ENCODE results near the gene CYP4V2.

Gene CYP4V2

GRCh38 chr4:186248643-186249042, 57.3 kb downstream of the CYP4V2 start:
- Histone ChIP-seq H3K9me3 (ENCODE audit: low read length) (no peaks in the 10 kb centered on the region), H3K4me2 (ENCODE audit: low read length) (no peak overlapping the region), H3K36me3 (ENCODE audit: insufficient read depth, low read length) (no peaks in the 10 kb centered on the region), H3K27me3 (ENCODE audit: insufficient read depth, low read length) (no peaks in the 10 kb centered on the region), H4K20me1 (ENCODE audit: insufficient read depth, low read length) (no peaks in the 10 kb centered on the region), H3K79me2 (ENCODE audit: insufficient read depth, low read length) (no peaks in the 10 kb centered on the region), H2AFZ (ENCODE audit: low read length) (no peak overlapping the region), H3K4me3 (ENCODE audit: low read depth, low read length, poor library complexity, severe bottlenecking) (no peak overlapping the region), H3K9me2 (ENCODE audit: low read depth, low read length) (no peaks in the 10 kb centered on the region; the same call in 1 of the 2 replicates), H3K27ac (ENCODE audit: low read depth, low read length, poor library complexity, severe bottlenecking) (no peak overlapping the region), H3F3A (ENCODE audit: insufficient read depth, low read length) (no peaks in the 10 kb centered on the region), H3K4me1 (ENCODE audit: insufficient read depth, low read length, severe bottlenecking) (no peaks in the 10 kb centered on the region), H3K9ac (ENCODE audit: low read length) (no peak overlapping the region)
- TF ChIP-seq EZH2 (IDR thresholded peaks at IDR 0.05; ENCODE audit: borderline replicate concordance, low read length), result no peak
- TF ChIP-seq CTCF (IDR thresholded peaks at IDR 0.05; ENCODE audit: low read length), result no peak

- TF ChIP-seq CTCF (IDR thresholded peaks at IDR 0.05; ENCODE audit: low read length), result no peak
- H3K27me3 ChIP-seq (ENCODE audit: insufficient read depth, low read length), result no peaks in the 10 kb centered on the region
- no peaks in the 10 kb centered on the region; the same call in 1 of the 2 replicates for H3K9me2 ChIP-seq (ENCODE audit: low read depth, low read length)
- H3K79me2 ChIP-seq (ENCODE audit: insufficient read depth, low read length), result no peaks in the 10 kb centered on the region
- H3K4me3 ChIP-seq (ENCODE audit: low read depth, low read length, poor library complexity, severe bottlenecking), result no peak overlapping the region
- H3F3A ChIP-seq (ENCODE audit: insufficient read depth, low read length), result no peaks in the 10 kb centered on the region
- no peaks in the 10 kb centered on the region for H3K9me3 ChIP-seq (ENCODE audit: low read length)
- H3K36me3 ChIP-seq (ENCODE audit: insufficient read depth, low read length), result no peaks in the 10 kb centered on the region
- no peak overlapping the region for H3K9ac ChIP-seq (ENCODE audit: low read length)
- H2AFZ ChIP-seq (ENCODE audit: low read length), result no peak overlapping the region
- H3K4me1 ChIP-seq (ENCODE audit: insufficient read depth, low read length, severe bottlenecking), result no peaks in the 10 kb centered on the region
- H4K20me1 ChIP-seq (ENCODE audit: insufficient read depth, low read length), result no peaks in the 10 kb centered on the region
- H3K27ac ChIP-seq (ENCODE audit: low read depth, low read length, poor library complexity, severe bottlenecking), result no peak overlapping the region
- no peak overlapping the region for H3K4me2 ChIP-seq (ENCODE audit: low read length)
Measured at GRCh38 chr4:186249785-186250754, 58.7 kb downstream of the CYP4V2 start.

DNA sequence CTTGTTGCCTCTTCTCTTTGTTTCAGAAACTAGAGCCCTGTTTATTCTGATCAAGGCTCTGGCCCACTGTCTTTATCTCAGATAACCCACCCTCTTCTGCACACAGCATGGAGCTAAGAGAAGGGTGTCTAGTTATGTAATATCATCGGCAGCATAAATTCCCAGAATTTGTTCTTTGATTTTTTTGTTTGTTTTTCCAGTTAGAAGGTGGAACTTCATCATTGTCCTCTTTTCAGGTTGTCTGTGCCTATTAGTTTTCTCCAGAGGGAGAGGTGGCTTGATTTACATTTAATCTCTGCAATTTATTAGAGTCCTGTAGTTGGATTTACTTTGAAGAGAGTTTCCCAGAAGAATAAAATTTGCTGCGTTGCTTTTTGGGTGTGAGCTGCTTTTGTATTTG, 59.4 kb downstream of the CYP4V2 start:
- H3K4me2 ChIP-seq (ENCODE audit: low read length), result no peak overlapping the region
- no peaks in the 10 kb centered on the region for H3K4me1 ChIP-seq (ENCODE audit: insufficient read depth, low read length, severe bottlenecking)
- no peaks in the 10 kb centered on the region for H3K36me3 ChIP-seq (ENCODE audit: insufficient read depth, low read length)
- no peaks in the 10 kb centered on the region for H3K27me3 ChIP-seq (ENCODE audit: insufficient read depth, low read length)
- no peak overlapping the region for H3K9ac ChIP-seq (ENCODE audit: low read length)
- no peaks in the 10 kb centered on the region for H3F3A ChIP-seq (ENCODE audit: insufficient read depth, low read length)
- TF ChIP-seq EZH2 (IDR thresholded peaks at IDR 0.05; ENCODE audit: borderline replicate concordance, low read length) (no peak), CTCF (IDR thresholded peaks at IDR 0.05; ENCODE audit: low read length) (no peak)
- H3K79me2 ChIP-seq (ENCODE audit: insufficient read depth, low read length), result no peaks in the 10 kb centered on the region
- H3K9me2 ChIP-seq (ENCODE audit: low read depth, low read length), result no peaks in the 10 kb centered on the region; the same call in 1 of the 2 replicates
- H4K20me1 ChIP-seq (ENCODE audit: insufficient read depth, low read length), result no peaks in the 10 kb centered on the region
- no peak overlapping the region for H3K27ac ChIP-seq (ENCODE audit: low read depth, low read length, poor library complexity, severe bottlenecking)
- no peaks in the 10 kb centered on the region for H3K9me3 ChIP-seq (ENCODE audit: low read length)
- no peak overlapping the region for H2AFZ ChIP-seq (ENCODE audit: low read length)
- H3K4me3 ChIP-seq (ENCODE audit: low read depth, low read length, poor library complexity, severe bottlenecking), result no peak overlapping the region

Measured in OCI-LY1 (cell line).